CD4-positive, alpha-beta memory T cell (primary cell): ENCODE data around the gene ZNF75A. TPM values are rescaled to one million over a fixed set of nuclear protein-coding genes. Genes with fewer than 3 reads are reported as not detected.

ENCODE experiments used
- CTCF ChIA-PET: fragments of 350-600 bp; sonication (Branson Sonifier 250); formaldehyde crosslinking; loops from one replicate; lab custom pipeline; 2021; ENCODE audit warnings: inconsistent platforms; ENCODE audit not compliant: partially characterized antibody; lab: Charles Lee
- POLR2A ChIA-PET: fragments of 350-600 bp; sonication (Branson Sonifier 250); formaldehyde crosslinking; loops from one replicate; lab custom pipeline; 2021; ENCODE audit not compliant: partially characterized antibody; lab: Charles Lee
- DNase-seq, 5 donors: peaks; one replicate each; pipeline versions ENCODE4 v3.0.0 to v3.0.0-alpha.2; 2020 to 2022; ENCODE audit warnings: mixed read lengths in 1 of 5
- H3K27ac ChIP-seq: one replicate; pipeline ENCODE4 v1.7.0; 2013; ENCODE audit warnings: low read depth, low read length
- H3K27me3 ChIP-seq: 2 replicates; pipeline ENCODE4 v1.7.0; 2013; ENCODE audit warnings: mild to moderate bottlenecking, low read length, moderate library complexity; ENCODE audit not compliant: insufficient read depth
- H3K36me3 ChIP-seq: 2 replicates; pipeline ENCODE4 v1.7.0; 2013; ENCODE audit warnings: mild to moderate bottlenecking, low read length, moderate library complexity; ENCODE audit not compliant: insufficient read depth
- H3K4me1 ChIP-seq: 2 replicates; pipeline ENCODE4 v1.7.0; 2013; ENCODE audit warnings: mild to moderate bottlenecking, low read length, moderate library complexity; ENCODE audit not compliant: insufficient read depth
- H3K4me3 ChIP-seq, 2 donors: one replicate each; pipeline ENCODE4 v1.7.0; 2013; ENCODE audit warnings: low read length in 2 of 2, mild to moderate bottlenecking in 1 of 2
- H3K9me3 ChIP-seq, 2 donors: one replicate each; pipeline ENCODE4 v1.7.0; 2013; ENCODE audit warnings: low read length in 2 of 2, control low read depth in 1 of 2; ENCODE audit not compliant: control insufficient read depth in 1 of 2
- H3K27ac Mint-ChIP-seq, 7 donors: one replicate each; pipeline ENCODE4 v1.8.0; 2020 to 2021; ENCODE audit warnings: mixed read lengths in 7 of 7, mild to moderate bottlenecking in 6 of 7, inconsistent platforms in 3 of 7, moderate library complexity in 3 of 7
- H3K27me3 Mint-ChIP-seq, 2 donors: one replicate each; pipeline ENCODE4 v1.8.0; 2020 to 2021; ENCODE audit warnings: mixed read lengths in 2 of 2
- H3K36me3 Mint-ChIP-seq, 2 donors: one replicate each; pipeline ENCODE4 v1.8.0; 2020 to 2021; ENCODE audit warnings: mixed read lengths in 2 of 2, inconsistent platforms in 1 of 2, mild to moderate bottlenecking in 1 of 2
- H3K4me1 Mint-ChIP-seq, 4 donors: one replicate each; pipeline ENCODE4 v1.8.0; 2020 to 2021; ENCODE audit warnings: mixed read lengths in 4 of 4, mild to moderate bottlenecking in 1 of 4
- H3K4me3 Mint-ChIP-seq, 8 donors: one replicate each; pipeline ENCODE4 v1.8.0; 2020 to 2021; ENCODE audit warnings: mixed read lengths in 8 of 8, mild to moderate bottlenecking in 7 of 8, moderate library complexity in 6 of 8, inconsistent platforms in 3 of 8
- H3K9me3 Mint-ChIP-seq, 8 donors: one replicate each; pipeline ENCODE4 v1.8.0; 2020 to 2021; ENCODE audit warnings: mixed read lengths in 8 of 8, mild to moderate bottlenecking in 5 of 8, inconsistent platforms in 3 of 8, moderate library complexity in 1 of 8
- intact Hi-C: fragments of 100-400 bp; cut with micrococcal nuclease; formaldehyde crosslinking; loops from one replicate; pipeline ENCODE4 v1.15.1; 2023
- polyA plus RNA-seq, 2 donors: library from polyadenylated mRNA; unstranded; fragments of 300-500 nt; fragmentation: Illumina TruSeq; gene quantifications; one replicate each; pipeline ENCODE4 v1.2.3, GENCODE V29; 2021
- total RNA-seq, 2 experiments: library from RNA; stranded (reverse); gene quantifications; one replicate each; pipeline ENCODE4 v1.2.3, GENCODE V29; 2021

ZNF75A gene
- total and polyA plus RNA-seq, 4 experiments from 2014 or later: 10.8 to 88.1 (median 53.6) TPM

GRCh38 chr16:3283543-3284447, 21.5 kb upstream of the ZNF75A start:
- peaks cover 20% of the 10 kb centered on the region for H3K36me3 ChIP-seq

GRCh38 chr16:3285131-3285530, 20.2 kb upstream of the ZNF75A start:
- Histone ChIP-seq H3K27me3 (no peaks in the 10 kb centered on the region), H3K9me3 (peaks cover 0 to 22% of the 10 kb centered on the region in 2 donors), H3K4me1 (peaks cover 27% of the 10 kb centered on the region), H3K27ac (no peak overlapping the region), H3K36me3 (peaks cover 33% of the 10 kb centered on the region), H3K4me3 (peak overlapping the region in 1 of 2 donors; percentile 4)
- Mint-ChIP-seq H3K4me1 (peaks cover 18 to 45% (median 31%) of the 10 kb centered on the region in 4 donors), H3K27me3 (no peaks in the 10 kb centered on the region), H3K36me3 (peaks cover 56 to 58% of the 10 kb centered on the region in 2 donors), H3K4me3 (peak overlapping the region in 7 of 8 donors; percentile 43 to 92 (median 88)), H3K9me3 (peaks cover 0 to 45% (median 31%) of the 10 kb centered on the region in 8 donors), H3K27ac (peak overlapping the region in 1 of 7 donors; percentile 27)
- ChIA-PET CTCF (interaction anchor here (0.6 to 1.5 kb wide), 3 partner anchors 21 to 303 kb away, joined by 3 to 4 read pairs (median 3); no protein-coding TSS in a partner anchor), POLR2A (interaction anchor here (0.6 to 6.9 kb wide), 7 partner anchors 20 to 167 kb away, joined by 3 to 80 read pairs (median 30); partner anchors contain the start of genes TIGD7, ZNF174, ZNF200 and ZNF213)
- no peak for DNase-seq
- intact Hi-C loops: no loop called here

More at GRCh38 chr16:3283543-3284447, 21.5 kb upstream of the ZNF75A start:
- Mint-ChIP-seq H3K9me3 (peaks cover 0 to 35% (median 20%) of the 10 kb centered on the region in 8 donors), H3K36me3 (peaks cover 46 to 48% of the 10 kb centered on the region in 2 donors), H3K27me3 (no peaks in the 10 kb centered on the region), H3K4me3 (peak overlapping the region; percentile 93 to 97 (median 95)), H3K27ac (peak overlapping the region; percentile 93 to 99 (median 98)), H3K4me1 (peaks cover 18 to 45% (median 31%) of the 10 kb centered on the region in 4 donors)
- peak overlapping the region; percentile 87 for H3K27ac ChIP-seq
- H3K9me3 ChIP-seq: peaks cover 0 to 9% of the 10 kb centered on the region in 2 donors
- H3K27me3 ChIP-seq: no peaks in the 10 kb centered on the region
- peak overlapping the region; percentile 15 to 68 for H3K4me3 ChIP-seq
- ChIA-PET POLR2A (interaction anchor here (0.6 to 6.9 kb wide), 28 partner anchors 13 to 1132 kb away, joined by 3 to 80 read pairs (median 10); partner anchors contain the start of genes CORO7, FLYWCH2, NAA60 and TIGD7), CTCF (interaction anchor here (1.2 to 1.6 kb wide), 4 partner anchors 17 to 154 kb away, joined by 3 to 4 read pairs (median 4); no protein-coding TSS in a partner anchor)
- H3K4me1 ChIP-seq: peaks cover 27% of the 10 kb centered on the region
- no peak for DNase-seq
- intact Hi-C loops: loop anchor here (1.0 to 5.0 kb wide), 8 partner anchors 22 to 217 kb away; partner anchors contain the start of genes TIGD7, ZNF174, ZNF75A and ZSCAN32

- Mint-ChIP-seq H3K27ac (no peak overlapping the region), H3K4me1 (peaks cover 2 to 23% (median 8%) of the 10 kb centered on the region in 4 donors), H3K27me3 (no peaks in the 10 kb centered on the region), H3K4me3 (no peak overlapping the region), H3K9me3 (peaks cover 0 to 85% (median 73%) of the 10 kb centered on the region in 8 donors), H3K36me3 (peaks cover 72 to 79% of the 10 kb centered on the region in 2 donors)
- Histone ChIP-seq H3K27ac (no peak overlapping the region), H3K27me3 (no peaks in the 10 kb centered on the region), H3K36me3 (peaks cover 52% of the 10 kb centered on the region), H3K4me1 (peaks cover 7% of the 10 kb centered on the region), H3K9me3 (peaks cover 0 to 62% of the 10 kb centered on the region in 2 donors), H3K4me3 (no peak overlapping the region)
- no peak for DNase-seq
- intact Hi-C loops: no loop called here
- ChIA-PET POLR2A (interaction anchor here (1.1 to 1.4 kb wide), 3 partner anchors 25 to 168 kb away, joined by 3 read pairs; no protein-coding TSS in a partner anchor), CTCF (interaction anchor here (0.9 kb wide), 1 partner anchor 188 kb away, joined by 3 read pairs; no protein-coding TSS in a partner anchor)
Observed at GRCh38 chr16:3289998-3290673, 15.2 kb upstream of the ZNF75A start.

- Mint-ChIP-seq H3K36me3 (peaks cover 61 to 69% of the 10 kb centered on the region in 2 donors), H3K27me3 (no peaks in the 10 kb centered on the region), H3K4me1 (peaks cover 0 to 9% (median 1%) of the 10 kb centered on the region in 4 donors), H3K9me3 (peaks cover 0 to 85% (median 76%) of the 10 kb centered on the region in 8 donors), H3K4me3 (no peak overlapping the region), H3K27ac (no peak overlapping the region)
- intact Hi-C loops: no loop called here
- CTCF ChIA-PET: interaction anchor here (1.0 kb wide), 1 partner anchor 110 kb away, joined by 3 read pairs; no protein-coding TSS in a partner anchor
- Histone ChIP-seq H3K4me3 (no peak overlapping the region), H3K9me3 (peaks cover 0 to 66% of the 10 kb centered on the region in 2 donors), H3K27ac (no peak overlapping the region), H3K27me3 (no peaks in the 10 kb centered on the region), H3K4me1 (no peaks in the 10 kb centered on the region), H3K36me3 (peaks cover 34% of the 10 kb centered on the region)
- no peak for DNase-seq
- POLR2A ChIA-PET: interaction anchor here (0.7 kb wide), 1 partner anchor 77 kb away, joined by 3 read pairs; no protein-coding TSS in a partner anchor
Observed at GRCh38 chr16:3292604-3293003, 12.7 kb upstream of the ZNF75A start.

GRCh38 chr16:3295209-3295608, 10.1 kb upstream of the ZNF75A start:
- no peak overlapping the region for H3K4me3 Mint-ChIP-seq
- peaks cover 7 to 87% (median 79%) of the 10 kb centered on the region in 8 donors for H3K9me3 Mint-ChIP-seq
- peaks cover 0 to 66% of the 10 kb centered on the region in 2 donors for H3K9me3 ChIP-seq

GRCh38 chr16:3295783-3296182, 9.5 kb upstream of the ZNF75A start:
- H3K9me3 Mint-ChIP-seq: peaks cover 7 to 87% (median 79%) of the 10 kb centered on the region in 8 donors
- no peak overlapping the region for H3K4me3 Mint-ChIP-seq
- peak overlapping the region in 1 of 7 donors; percentile 69 for H3K27ac Mint-ChIP-seq
- intact Hi-C loops: no loop called here
- H3K4me1 Mint-ChIP-seq: peaks cover 0 to 5% (median under 1%) of the 10 kb centered on the region in 4 donors
- H3K27ac ChIP-seq: no peak overlapping the region
- peaks cover 60 to 62% of the 10 kb centered on the region in 2 donors for H3K36me3 Mint-ChIP-seq
- H3K4me3 ChIP-seq: no peak overlapping the region
- peaks cover 0 to 64% of the 10 kb centered on the region in 2 donors for H3K9me3 ChIP-seq
- DNase-seq: no peak
- CTCF ChIA-PET: no interaction called here
- no peaks in the 10 kb centered on the region for H3K4me1 ChIP-seq
- H3K27me3 Mint-ChIP-seq: no peaks in the 10 kb centered on the region
- H3K36me3 ChIP-seq: peaks cover 12% of the 10 kb centered on the region
- H3K27me3 ChIP-seq: no peaks in the 10 kb centered on the region
- POLR2A ChIA-PET: interaction anchor here (2.8 kb wide), 1 partner anchor 12 kb away, joined by 12 read pairs; the partner anchor contains the start of gene ZNF263

More at GRCh38 chr16:3295209-3295608, 10.1 kb upstream of the ZNF75A start:
- H3K4me1 ChIP-seq: no peaks in the 10 kb centered on the region
- Mint-ChIP-seq H3K27ac (no peak overlapping the region), H3K4me1 (peaks cover 0 to 9% (median under 1%) of the 10 kb centered on the region in 4 donors), H3K27me3 (no peaks in the 10 kb centered on the region), H3K36me3 (peaks cover 60 to 62% of the 10 kb centered on the region in 2 donors)
- peaks cover 18% of the 10 kb centered on the region for H3K36me3 ChIP-seq
- CTCF ChIA-PET: no interaction called here
- DNase-seq: no peak
- H3K4me3 ChIP-seq: no peak overlapping the region
- no peak overlapping the region for H3K27ac ChIP-seq
- H3K27me3 ChIP-seq: no peaks in the 10 kb centered on the region
- POLR2A ChIA-PET: interaction anchor here (2.8 kb wide), 1 partner anchor 12 kb away, joined by 12 read pairs; the partner anchor contains the start of gene ZNF263
- intact Hi-C loops: no loop called here
